HG03139 (cell line): ENCODE data around the gene WDR37.

Experiments used
- ATAC-seq: cut with Tn5 transposase; IDR thresholded peaks from one replicate; pipeline ENCODE4 v1.9.1; 2021; ENCODE audit not compliant: unreplicated experiment

Gene WDR37

GRCh38 chr10:1166101-1166827, 110.1 kb downstream of the WDR37 start:
- no peak for ATAC-seq

- no peak for ATAC-seq
These were observed 110.7 kb downstream of the WDR37 start for GRCh38 chr10:1166828-1167275.

- no peak for ATAC-seq
These were observed 112.6 kb downstream of the WDR37 start for GRCh38 chr10:1168763-1169162.

GRCh38 chr10:1169186-1169885, 113.2 kb downstream of the WDR37 start:
- no peak for ATAC-seq

- no peak for ATAC-seq
These were observed 114.0 kb downstream of the WDR37 start for GRCh38 chr10:1169981-1170866.

- ATAC-seq: no peak
These were observed 114.6 kb downstream of the WDR37 start for GRCh38 chr10:1170867-1171180.

- no peak for ATAC-seq
These were observed 115.0 kb downstream of the WDR37 start for GRCh38 chr10:1171182-1171581.

- no peak for ATAC-seq
These were observed 115.4 kb downstream of the WDR37 start for GRCh38 chr10:1171586-1171985.

- ATAC-seq: no peak
These were observed 116.2 kb downstream of the WDR37 start for GRCh38 chr10:1172256-1172984.

- ATAC-seq: no peak
These were observed 116.9 kb downstream of the WDR37 start for GRCh38 chr10:1173091-1173490.

- no peak for ATAC-seq
These were observed 117.8 kb downstream of the WDR37 start for GRCh38 chr10:1174022-1174421.

GRCh38 chr10:1175956-1176565, 119.9 kb downstream of the WDR37 start:
- ATAC-seq: no peak

- ATAC-seq: no peak
These were observed 121.8 kb downstream of the WDR37 start for GRCh38 chr10:1177936-1178335.

GRCh38 chr10:1178506-1178905, 122.3 kb downstream of the WDR37 start:
- ATAC-seq: no peak

- no peak for ATAC-seq
These were observed 123.3 kb downstream of the WDR37 start for GRCh38 chr10:1179346-1180070.

- ATAC-seq: no peak
These were observed 124.0 kb downstream of the WDR37 start for GRCh38 chr10:1180071-1180730.

GRCh38 chr10:1180836-1181235, 124.7 kb downstream of the WDR37 start:
- ATAC-seq: no peak
